Ovary (tissue), 9 donors: ENCODE measurements around the gene GRIK1. TPM values are rescaled to one million over a fixed set of nuclear protein-coding genes. Genes with fewer than 3 reads are reported as not detected.

ENCODE experiments used
- DNase-seq, 5 donors: peaks; one replicate each; pipeline ENCODE4 v3.0.0-alpha.2; 2019 to 2020
- H3K27ac ChIP-seq, 2 donors: fragments of 200-600 bp; one replicate each; pipeline versions ENCODE4 v1.5.1 to v1.8.0; 2019 to 2022
- H3K27me3 ChIP-seq: fragments of 200-600 bp; one replicate; pipeline ENCODE4 v1.8.0; 2022
- H3K36me3 ChIP-seq: fragments of 200-600 bp; sonication (generic); one replicate; pipeline ENCODE4 v1.5.1; 2019
- H3K4me1 ChIP-seq: one replicate; pipeline ENCODE4 v1.8.1; 2013; ENCODE audit warnings: mild to moderate bottlenecking, moderate library complexity; ENCODE audit not compliant: insufficient read depth
- H3K4me3 ChIP-seq: fragments of 200-600 bp; sonication (generic); one replicate; pipeline ENCODE4 v1.5.1; 2017
- H3K9me3 ChIP-seq, 2 donors: fragments of 200-600 bp in 1 of 2; sonication (generic) in 1 of 2; one replicate each; pipeline versions ENCODE4 v1.5.1 to v1.8.1; 2013 to 2019; ENCODE audit warnings: mild to moderate bottlenecking in 1 of 2, moderate library complexity in 1 of 2
- CTCF ChIP-seq, 3 donors: fragments of 450-650 bp in 2 of 3; fragments of 200-600 bp in 1 of 3; IDR thresholded peaks; one replicate each; pipeline versions ENCODE4 v1.5.1 to v1.8.0; 2016 to 2022; ENCODE audit warnings: antibody characterized with exemption in 3 of 3, mild to moderate bottlenecking in 1 of 3
- EP300 ChIP-seq: sonication (generic); formaldehyde crosslinking; IDR thresholded peaks from one replicate; pipeline ENCODE4 v1.6.1; 2017; ENCODE audit warnings: antibody characterized with exemption
- POLR2A ChIP-seq: fragments of 450-650 bp; IDR thresholded peaks from one replicate; pipeline ENCODE4 v1.6.1; 2017; ENCODE audit warnings: antibody characterized with exemption, mild to moderate bottlenecking, moderate library complexity
- WGBS, 3 donors: extraction: QIAGEN DNeasy Blood & Tissue Kit in 1 of 3; methylation state at CpG; one replicate each; pipeline versions ENCODE4 v1.1.5 to v1.1.7; 2013 to 2017; 5-methylcytosine and 5-hydroxymethylcytosine counted together
- intact Hi-C, 4 donors: fragments of 100-400 bp; cut with DNase I; formaldehyde crosslinking; loops; one replicate each; pipeline versions ENCODE4 v1.11.0 to v1.15.1; 2022 to 2023
- polyA plus RNA-seq, 2 donors: library from polyadenylated mRNA; stranded (reverse); fragments of 200-250 nt in 1 of 2; fragments of 350-450 nt in 1 of 2; fragmentation: Illumina TruSeq in 1 of 2; extraction: RNeasy Lipid Tissue Mini Kit (QIAGEN cat#74804) in 1 of 2; gene quantifications; one replicate each; pipeline ENCODE4 v1.2.3, GENCODE V29; 2013 to 2014
- total RNA-seq, 7 donors: library from RNA; depleted of rRNA in 2 of 7; stranded (reverse); fragments of >200 nt in 2 of 7; fragmentation: NEBNext Ultra II Directional in 3 of 7; extraction: Animal tissue kit (Norgen Biotek cat#: 25700) in 3 of 7; gene quantifications; one replicate each; pipeline versions ENCODE4 v1.1.0 to v1.2.4, GENCODE V29; 2016 to 2023
- donor health status: DM: no; HTN: no; CAD: no; lungs with moderate emphysema.
- donor health status: DM: no; HTN: no; CAD: no.
- donor health status: Bipolar disorder and iron deficiency.
- donor health status: DM: yes; HTN: yes; CAD: no.
- donor health status: DM: no; HTN: no; CAD: no.
- donor health status: DM: yes; HTN: yes; CAD: no.

The GRIK1 gene
- total and polyA plus RNA-seq, 9 donors, result 0.15 to 1.3 (median 0.34) TPM; not detected in 4

- TF ChIP-seq POLR2A (no peak), CTCF (IDR thresholded peaks at IDR 0.05) (no peak), EP300 (no peak)
- H3K4me1 ChIP-seq, result no peaks in the 10 kb centered on the region
- no peaks in the 10 kb centered on the region for H3K27me3 ChIP-seq
- WGBS, 3 donors, result 94 to 100% (median 97%) methylated on average over 2 of the region's 2 CpGs
- no peaks in the 10 kb centered on the region for H3K9me3 ChIP-seq
- H3K36me3 ChIP-seq, result no peaks in the 10 kb centered on the region
- H3K4me3 ChIP-seq, result no peak overlapping the region
- no peak overlapping the region for H3K27ac ChIP-seq
- intact Hi-C loops, result no loop called here
- no peak for DNase-seq
Observed at GRCh38 chr21:29716753-29717152, 223.0 kb downstream of the GRIK1 start.

GRCh38 chr21:29715089-29715488 lies 224.7 kb downstream of the GRIK1 start:
- DNase-seq, result no peak
- H3K27me3 ChIP-seq, result no peaks in the 10 kb centered on the region

DNA sequence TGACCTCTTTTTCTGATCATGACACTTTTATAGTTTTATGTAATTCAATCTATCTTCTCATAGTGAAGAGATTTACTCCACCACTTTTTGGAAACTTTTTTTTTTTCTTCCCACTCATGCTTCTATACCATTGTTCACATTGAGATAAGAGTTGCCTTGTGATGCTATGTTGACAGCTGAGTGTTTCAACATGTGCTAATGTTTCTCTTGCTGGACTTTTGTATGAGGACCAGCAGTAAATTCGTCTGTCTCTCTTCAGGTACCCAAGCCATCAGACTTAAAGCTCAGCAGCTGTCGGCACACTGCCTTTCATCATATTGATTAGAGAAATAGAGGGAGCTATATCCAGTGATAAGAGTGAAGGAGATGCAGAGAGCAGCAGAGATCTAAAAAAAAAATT lies 227.0 kb downstream of the GRIK1 start:
- no peaks in the 10 kb centered on the region for H3K4me1 ChIP-seq
- no peak overlapping the region for H3K4me3 ChIP-seq
- no peak for DNase-seq
- intact Hi-C loops, result no loop called here
- 53 to 68% (median 63%) methylated on average over 2 of the region's 2 CpGs for WGBS, 3 donors
- H3K27me3 ChIP-seq, result no peaks in the 10 kb centered on the region
- TF ChIP-seq CTCF (IDR thresholded peaks at IDR 0.05), result no peak
- no peak for TF ChIP-seq EP300
- TF ChIP-seq POLR2A, result no peak
- no peak overlapping the region for H3K27ac ChIP-seq
- no peaks in the 10 kb centered on the region for H3K9me3 ChIP-seq
- H3K36me3 ChIP-seq, result no peaks in the 10 kb centered on the region

More at GRCh38 chr21:29715089-29715488, 224.7 kb downstream of the GRIK1 start:
- no peak overlapping the region for H3K4me3 ChIP-seq
- no peak overlapping the region for H3K27ac ChIP-seq
- intact Hi-C loops, result no loop called here
- 89 to 98% (median 91%) methylated on average over 2 of the region's 2 CpGs for WGBS, 3 donors
- no peaks in the 10 kb centered on the region for H3K9me3 ChIP-seq
- TF ChIP-seq POLR2A, result no peak
- H3K36me3 ChIP-seq, result no peaks in the 10 kb centered on the region
- H3K4me1 ChIP-seq, result no peaks in the 10 kb centered on the region

DNA sequence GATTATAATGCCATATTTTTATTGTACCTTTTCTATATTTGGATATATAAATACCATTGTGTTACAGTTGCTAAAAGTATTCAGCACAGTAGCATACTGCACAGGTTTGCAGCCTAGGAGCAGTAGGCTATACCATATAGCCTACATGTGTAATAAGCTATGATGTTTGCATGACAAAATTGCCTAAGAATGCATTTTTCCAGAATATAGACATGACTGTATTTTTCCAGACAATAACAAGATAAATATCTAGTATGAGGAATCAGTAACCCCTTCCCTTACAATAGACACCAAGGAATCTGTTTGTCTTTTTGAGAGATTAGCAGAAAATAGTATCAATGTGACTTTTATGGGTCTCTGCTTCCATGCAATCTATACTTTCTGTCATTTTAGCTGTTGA lies 228.6 kb downstream of the GRIK1 start:
- no peaks in the 10 kb centered on the region for H3K9me3 ChIP-seq
- H3K4me1 ChIP-seq, result no peaks in the 10 kb centered on the region
- H3K27me3 ChIP-seq, result no peaks in the 10 kb centered on the region
- no peaks in the 10 kb centered on the region for H3K36me3 ChIP-seq
- H3K4me3 ChIP-seq, result no peak overlapping the region
- DNase-seq, result no peak
- no peak overlapping the region for H3K27ac ChIP-seq
- no peak for TF ChIP-seq POLR2A
- TF ChIP-seq EP300, result no peak
- TF ChIP-seq CTCF (IDR thresholded peaks at IDR 0.05), result no peak
- intact Hi-C loops, result no loop called here

GRCh38 chr21:29710498-29710897 lies 229.3 kb downstream of the GRIK1 start:
- H3K4me3 ChIP-seq, result no peak overlapping the region
- no peaks in the 10 kb centered on the region for H3K36me3 ChIP-seq
- 75 to 83% (median 80%) methylated on average over 3 of the region's 3 CpGs for WGBS, 3 donors
- no peak overlapping the region for H3K27ac ChIP-seq
- no peaks in the 10 kb centered on the region for H3K27me3 ChIP-seq
- intact Hi-C loops, result no loop called here
- no peaks in the 10 kb centered on the region for H3K9me3 ChIP-seq
- no peaks in the 10 kb centered on the region for H3K4me1 ChIP-seq
- TF ChIP-seq EP300, result no peak
- no peak for TF ChIP-seq POLR2A
- TF ChIP-seq CTCF (IDR thresholded peaks at IDR 0.05), result no peak
- no peak for DNase-seq
